Natural killer cell (primary cell): ENCODE data around the gene NKAPD1. TPM values are rescaled to one million over a fixed set of nuclear protein-coding genes. Genes with fewer than 3 reads are reported as not detected.

Experiments
- ATAC-seq, 3 donors: fragments of 150-1000 bp in 2 of 3; fragments of 200-7000 bp in 1 of 3; cut with Tn5 transposase; 1 replicate in 1 of 3; 2 replicates in 2 of 3; pipeline ENCODE4 v1.10.0; 2021; ENCODE audit warnings: mild to moderate bottlenecking in 2 of 3, moderate library complexity in 2 of 3
- DNase-seq, 2 donors: peaks; one replicate each; pipeline versions ENCODE4 v3.0.0 to v3.0.0-alpha.2; 2013 to 2021; ENCODE audit warnings: mixed read lengths in 1 of 2
- H3K27ac ChIP-seq: one replicate; pipeline ENCODE4 v1.5.1; 2013; ENCODE audit warnings: mild to moderate bottlenecking, low read length
- H3K27me3 ChIP-seq: one replicate; pipeline ENCODE4 v1.6.1; 2013; ENCODE audit warnings: low read length; ENCODE audit not compliant: control insufficient read depth, insufficient read depth
- H3K36me3 ChIP-seq: one replicate; pipeline ENCODE4 v1.6.1; 2013; ENCODE audit warnings: low read length; ENCODE audit not compliant: control insufficient read depth, insufficient read depth
- H3K4me1 ChIP-seq: one replicate; pipeline ENCODE4 v1.6.1; 2013; ENCODE audit warnings: low read length; ENCODE audit not compliant: control insufficient read depth, insufficient read depth
- H3K4me3 ChIP-seq: one replicate; pipeline ENCODE4 v1.5.1; 2013; ENCODE audit warnings: low read length
- H3K9me3 ChIP-seq: one replicate; pipeline ENCODE4 v1.6.1; 2013; ENCODE audit warnings: low read length; ENCODE audit not compliant: control insufficient read depth, insufficient read depth
- H3K27ac Mint-ChIP-seq, 2 donors: one replicate each; pipeline ENCODE4 v1.8.0; 2022; ENCODE audit warnings: mild to moderate bottlenecking in 2 of 2, mixed read lengths in 2 of 2, moderate library complexity in 1 of 2
- H3K27me3 Mint-ChIP-seq, 2 donors: one replicate each; pipeline ENCODE4 v1.8.0; 2022; ENCODE audit warnings: low read depth in 2 of 2, mixed read lengths in 2 of 2
- H3K36me3 Mint-ChIP-seq: one replicate; pipeline ENCODE4 v1.8.0; 2022; ENCODE audit warnings: mixed read lengths
- H3K4me1 Mint-ChIP-seq, 2 donors: one replicate each; pipeline ENCODE4 v1.8.0; 2022; ENCODE audit warnings: mixed read lengths in 2 of 2
- H3K4me3 Mint-ChIP-seq: one replicate; pipeline ENCODE4 v1.8.0; 2022; ENCODE audit warnings: mild to moderate bottlenecking, moderate library complexity, mixed read lengths
- H3K9me3 Mint-ChIP-seq, 2 donors: one replicate each; pipeline ENCODE4 v1.8.0; 2022; ENCODE audit warnings: mixed read lengths in 2 of 2
- WGBS: methylation state at CpG from one replicate; pipeline ENCODE4 v1.1.7; 2013; ENCODE audit warnings: missing lambda C conversion rate; ENCODE audit not compliant: insufficient coverage; 5-methylcytosine and 5-hydroxymethylcytosine counted together
- intact Hi-C: fragments of 100-400 bp; cut with micrococcal nuclease; formaldehyde crosslinking; loops from one replicate; pipeline ENCODE4 v1.14.2; 2022
- total RNA-seq, 4 donors: library from RNA; stranded (reverse); fragments of 120-200 nt in 1 of 4; gene quantifications; one replicate each; pipeline versions ENCODE4 v1.2.3 to v1.2.4, GENCODE V29; 2013 to 2022
- TF ChIP-seq, protein P1 (sequence below): fragments of 200-600 bp; IDR thresholded peaks from one replicate; pipeline ENCODE4 v1.8.0; 2022; ENCODE audit warnings: antibody characterized with exemption

NKAPD1 gene
- total RNA-seq, 3 donors from 2014 or later (not counting 1 experiment from before 2014, with no cell fraction given) = 12.6 to 14.9 (median 13.3) TPM

DNA sequence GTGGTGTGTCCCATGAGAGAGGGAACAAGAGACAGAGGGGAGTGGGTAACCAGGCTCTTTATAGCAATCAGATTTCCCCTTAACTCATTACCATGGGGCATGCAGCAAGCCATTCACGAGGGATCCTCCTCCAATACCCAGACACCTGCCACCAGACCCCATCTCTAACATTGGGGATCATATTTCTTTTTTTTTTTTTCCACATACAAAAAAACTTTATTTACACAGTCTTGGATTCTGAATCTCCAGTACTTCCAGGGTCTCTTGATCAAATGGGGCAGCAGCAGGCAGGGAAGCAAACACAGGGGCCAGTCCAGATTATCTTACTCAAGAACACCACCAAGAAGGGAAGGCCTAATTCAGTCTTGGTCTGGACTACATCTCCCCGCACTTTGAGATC lies 44.6 kb upstream of the NKAPD1 start:
- Mint-ChIP-seq H3K9me3 (no peaks in the 10 kb centered on the region), H3K36me3 (peaks cover 11% of the 10 kb centered on the region), H3K27ac (no peak overlapping the region), H3K4me3 (no peak overlapping the region), H3K27me3 (no peaks in the 10 kb centered on the region), H3K4me1 (peaks cover 16 to 25% of the 10 kb centered on the region in 2 donors)
- WGBS = 92% methylated on average over 1 of the region's 2 CpGs
- no peak for ATAC-seq
- TF ChIP-seq, protein P1, sequence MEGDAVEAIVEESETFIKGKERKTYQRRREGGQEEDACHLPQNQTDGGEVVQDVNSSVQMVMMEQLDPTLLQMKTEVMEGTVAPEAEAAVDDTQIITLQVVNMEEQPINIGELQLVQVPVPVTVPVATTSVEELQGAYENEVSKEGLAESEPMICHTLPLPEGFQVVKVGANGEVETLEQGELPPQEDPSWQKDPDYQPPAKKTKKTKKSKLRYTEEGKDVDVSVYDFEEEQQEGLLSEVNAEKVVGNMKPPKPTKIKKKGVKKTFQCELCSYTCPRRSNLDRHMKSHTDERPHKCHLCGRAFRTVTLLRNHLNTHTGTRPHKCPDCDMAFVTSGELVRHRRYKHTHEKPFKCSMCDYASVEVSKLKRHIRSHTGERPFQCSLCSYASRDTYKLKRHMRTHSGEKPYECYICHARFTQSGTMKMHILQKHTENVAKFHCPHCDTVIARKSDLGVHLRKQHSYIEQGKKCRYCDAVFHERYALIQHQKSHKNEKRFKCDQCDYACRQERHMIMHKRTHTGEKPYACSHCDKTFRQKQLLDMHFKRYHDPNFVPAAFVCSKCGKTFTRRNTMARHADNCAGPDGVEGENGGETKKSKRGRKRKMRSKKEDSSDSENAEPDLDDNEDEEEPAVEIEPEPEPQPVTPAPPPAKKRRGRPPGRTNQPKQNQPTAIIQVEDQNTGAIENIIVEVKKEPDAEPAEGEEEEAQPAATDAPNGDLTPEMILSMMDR = no peak
- peaks cover 32% of the 10 kb centered on the region for H3K36me3 ChIP-seq
- intact Hi-C loops = no loop called here
- no peak overlapping the region for H3K4me3 ChIP-seq
- peaks cover 11% of the 10 kb centered on the region for H3K4me1 ChIP-seq
- no peaks in the 10 kb centered on the region for H3K9me3 ChIP-seq
- no peak overlapping the region for H3K27ac ChIP-seq
- no peaks in the 10 kb centered on the region for H3K27me3 ChIP-seq
- DNase-seq = no peak

DNA sequence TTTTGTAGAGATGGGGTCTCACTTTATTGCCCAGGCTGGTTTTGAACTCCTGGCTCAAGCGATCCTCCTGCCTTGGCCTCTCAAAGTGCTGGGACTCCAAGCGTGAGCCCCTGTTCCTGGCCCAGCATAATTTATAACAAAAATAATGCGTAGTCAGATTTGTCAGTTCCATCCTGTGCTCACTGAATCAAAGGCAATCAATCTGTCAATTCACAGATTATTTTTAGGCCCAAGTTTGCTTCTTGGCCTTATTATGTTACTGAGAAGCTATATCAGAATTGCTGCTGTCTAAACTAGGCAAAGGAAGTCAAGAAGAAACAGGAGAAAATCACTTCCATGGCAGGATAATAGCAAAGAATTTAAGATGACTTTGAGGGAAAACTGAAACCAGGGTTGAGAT lies 40.2 kb upstream of the NKAPD1 start:
- no peaks in the 10 kb centered on the region for H3K4me1 ChIP-seq
- Mint-ChIP-seq H3K4me3 (no peak overlapping the region), H3K27ac (no peak overlapping the region), H3K36me3 (peaks cover 11% of the 10 kb centered on the region), H3K27me3 (no peaks in the 10 kb centered on the region), H3K9me3 (no peaks in the 10 kb centered on the region), H3K4me1 (peaks cover 0 to 8% of the 10 kb centered on the region in 2 donors)
- no peak overlapping the region for H3K27ac ChIP-seq
- no peaks in the 10 kb centered on the region for H3K27me3 ChIP-seq
- peaks cover 43% of the 10 kb centered on the region for H3K36me3 ChIP-seq
- DNase-seq (no peak), ATAC-seq (no peak)
- no peaks in the 10 kb centered on the region for H3K9me3 ChIP-seq
- intact Hi-C loops = no loop called here
- TF ChIP-seq, protein P1 = no peak
- H3K4me3 ChIP-seq = no peak overlapping the region
- 98% methylated on average over 3 of the region's 3 CpGs for WGBS

DNA sequence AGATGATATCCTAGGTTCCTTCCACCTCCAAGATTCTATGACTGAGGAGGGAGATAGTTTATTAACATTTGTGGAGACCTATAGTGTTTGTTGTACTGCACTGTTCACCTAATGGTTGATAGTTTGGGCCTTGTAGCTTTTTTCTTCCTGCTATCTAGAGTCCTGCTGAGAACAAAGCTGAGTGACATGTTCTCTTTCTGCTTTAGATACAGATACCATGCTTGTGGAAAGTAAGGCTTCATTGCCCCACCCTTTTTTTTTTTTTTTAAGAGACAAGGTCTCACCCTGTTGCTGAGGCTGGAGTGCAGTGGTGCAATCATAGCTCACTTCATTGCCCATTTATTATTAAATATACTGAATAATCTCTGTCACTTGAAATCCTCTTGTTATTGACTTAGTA lies 36.6 kb upstream of the NKAPD1 start:
- Mint-ChIP-seq H3K9me3 (no peaks in the 10 kb centered on the region), H3K27me3 (no peaks in the 10 kb centered on the region), H3K36me3 (peaks cover 13% of the 10 kb centered on the region), H3K4me3 (no peak overlapping the region), H3K4me1 (peaks cover 3 to 14% of the 10 kb centered on the region in 2 donors), H3K27ac (no peak overlapping the region)
- Histone ChIP-seq H3K4me3 (no peak overlapping the region), H3K27ac (no peak overlapping the region), H3K9me3 (no peaks in the 10 kb centered on the region), H3K4me1 (no peaks in the 10 kb centered on the region), H3K36me3 (peaks cover 49% of the 10 kb centered on the region), H3K27me3 (no peaks in the 10 kb centered on the region)
- DNase-seq = no peak
- intact Hi-C loops = no loop called here
- TF ChIP-seq, protein P1 = no peak
- ATAC-seq = no peak

DNA sequence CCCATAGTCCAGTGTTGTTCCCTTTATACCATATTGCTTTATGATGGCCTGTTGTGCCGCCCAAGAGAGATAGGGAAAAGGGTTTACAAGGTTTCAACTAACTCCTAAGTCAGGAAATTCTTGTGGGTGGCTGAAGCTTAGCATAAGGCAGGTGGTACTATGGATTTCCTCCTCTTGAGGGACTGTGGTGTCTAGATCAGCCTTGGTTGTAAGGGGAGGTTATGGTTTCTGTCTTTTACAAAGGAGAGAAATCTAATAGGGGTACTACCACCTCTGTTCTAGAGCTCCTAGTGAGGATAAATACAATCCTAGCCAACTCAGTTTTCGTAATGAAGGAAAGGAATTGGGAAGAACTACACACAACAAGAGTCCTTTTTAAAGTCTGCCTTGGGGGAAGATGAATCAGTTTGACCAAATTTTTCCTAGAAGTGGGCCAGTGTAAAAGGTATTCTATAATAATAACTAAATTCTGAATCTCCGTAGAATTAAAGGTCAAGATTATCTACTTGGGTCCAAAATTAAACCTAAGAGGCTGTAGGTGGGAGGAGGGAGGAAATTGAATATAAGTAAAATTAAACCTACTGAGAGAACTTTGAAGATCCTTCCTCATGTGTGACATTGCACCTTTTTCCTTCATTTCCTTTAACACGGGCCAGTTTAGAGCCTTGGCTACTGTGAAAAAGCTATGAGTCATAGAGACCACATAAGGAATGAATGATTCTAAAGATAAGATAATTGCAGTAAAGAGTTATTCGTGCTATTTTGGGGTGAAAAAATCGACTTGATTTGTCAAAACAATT lies 31.7 kb upstream of the NKAPD1 start:
- DNase-seq = no peak
- H3K9me3 Mint-ChIP-seq = no peaks in the 10 kb centered on the region
- peaks cover 13% of the 10 kb centered on the region for H3K36me3 Mint-ChIP-seq
- H3K4me3 ChIP-seq = no peak overlapping the region
- no peak for ATAC-seq
- no peaks in the 10 kb centered on the region for H3K9me3 ChIP-seq
- H3K4me1 Mint-ChIP-seq = peaks cover 8 to 14% of the 10 kb centered on the region in 2 donors
- no peaks in the 10 kb centered on the region for H3K27me3 Mint-ChIP-seq
- TF ChIP-seq, protein P1 = no peak
- H3K27ac ChIP-seq = no peak overlapping the region
- intact Hi-C loops = no loop called here
- H3K4me3 Mint-ChIP-seq = no peak overlapping the region
- H3K4me1 ChIP-seq = no peaks in the 10 kb centered on the region
- H3K27me3 ChIP-seq = no peaks in the 10 kb centered on the region
- peaks cover 61% of the 10 kb centered on the region for H3K36me3 ChIP-seq
- 100% methylated on average over 1 of the region's 6 CpGs for WGBS
- H3K27ac Mint-ChIP-seq = no peak overlapping the region
